Measurements from ENCODE around the gene INAFM1. TPM values are rescaled to one million over a fixed set of nuclear protein-coding genes. Genes with fewer than 3 reads are reported as not detected.

The INAFM1 gene
- total and polyA plus RNA-seq, 12 donors = 6.9 to 183 (median 61.8) TPM

GRCh38 chr19:47319923-47320871 lies 45.5 kb downstream of the INAFM1 start:
- intact Hi-C loops (cut with DNase I) = no loop called here
- no peak overlapping the region for H3K27ac ChIP-seq
- no peak overlapping the region for H3K4me3 ChIP-seq
- H3K27me3 ChIP-seq = no peaks in the 10 kb centered on the region
- DNase-seq = no peak
- WGBS, 4 donors = 85 to 94% (median 91%) methylated on average over 33 to 46 of the region's 46 CpGs
- TF ChIP-seq POLR2A (IDR thresholded peaks at IDR 0.05) (no peak), CTCF (IDR thresholded peaks at IDR 0.05) (no peak)
- no peaks in the 10 kb centered on the region for H3K9me3 ChIP-seq (replicated peaks in 1 of 3)
- H3K4me1 ChIP-seq (replicated peaks in 1 of 2) = peaks cover 0 to 4% of the 10 kb centered on the region in 2 donors
- H3K36me3 ChIP-seq (replicated peaks in 1 of 2) = no peaks in the 10 kb centered on the region

GRCh38 chr19:47321630-47322029 lies 46.9 kb downstream of the INAFM1 start:
- DNase-seq = no peak
- H3K36me3 ChIP-seq (replicated peaks in 1 of 2) = no peaks in the 10 kb centered on the region
- no peaks in the 10 kb centered on the region for H3K4me1 ChIP-seq (replicated peaks in 1 of 2)
- H3K4me3 ChIP-seq = no peak overlapping the region
- TF ChIP-seq POLR2A (IDR thresholded peaks at IDR 0.05) (no peak), CTCF (IDR thresholded peaks at IDR 0.05) (no peak)
- 67 to 89% (median 84%) methylated on average over 1 of the region's 1 CpG for WGBS, 4 donors
- peak overlapping the region in 1 of 5 donors; percentile 55 for H3K27ac ChIP-seq
- no peaks in the 10 kb centered on the region for H3K27me3 ChIP-seq
- intact Hi-C loops (cut with DNase I) = no loop called here
- H3K9me3 ChIP-seq (replicated peaks in 1 of 3) = no peaks in the 10 kb centered on the region

GRCh38 chr19:47322058-47322457 lies 47.4 kb downstream of the INAFM1 start:
- no peaks in the 10 kb centered on the region for H3K4me1 ChIP-seq (replicated peaks in 1 of 2)
- intact Hi-C loops (cut with DNase I) = no loop called here
- H3K36me3 ChIP-seq (replicated peaks in 1 of 2) = no peaks in the 10 kb centered on the region
- no peaks in the 10 kb centered on the region for H3K9me3 ChIP-seq (replicated peaks in 1 of 3)
- TF ChIP-seq CTCF (IDR thresholded peaks at IDR 0.05) (no peak), POLR2A (IDR thresholded peaks at IDR 0.05) (no peak)
- no peak overlapping the region for H3K4me3 ChIP-seq
- H3K27me3 ChIP-seq = no peaks in the 10 kb centered on the region
- DNase-seq = no peak
- 69 to 80% (median 75%) methylated on average over 2 of the region's 2 CpGs for WGBS, 4 donors
- peak overlapping the region in 2 of 5 donors; percentile 55 to 78 for H3K27ac ChIP-seq

- 62 to 74% (median 68%) methylated on average over 5 to 8 of the region's 8 CpGs for WGBS, 4 donors
- DNase-seq = no peak
- Histone ChIP-seq H3K36me3 (replicated peaks in 1 of 2) (no peaks in the 10 kb centered on the region), H3K4me1 (replicated peaks in 1 of 2) (no peaks in the 10 kb centered on the region), H3K9me3 (replicated peaks in 1 of 3) (no peaks in the 10 kb centered on the region), H3K4me3 (no peak overlapping the region), H3K27me3 (no peaks in the 10 kb centered on the region), H3K27ac (peak overlapping the region in 2 of 5 donors; percentile 78 to 86)
- intact Hi-C loops (cut with DNase I) = no loop called here
- TF ChIP-seq CTCF (IDR thresholded peaks at IDR 0.05) (no peak), POLR2A (IDR thresholded peaks at IDR 0.05) (no peak)
Measured at GRCh38 chr19:47323409-47323808, 48.7 kb downstream of the INAFM1 start.

Measured in adrenal gland (tissue), 12 donors.